Upper lobe of left lung (tissue), 4 donors: ENCODE results near the gene B4GALNT3.

Source experiments
- CTCF ChIP-seq, 6 experiments: fragments of 450-650 bp in 4 of 6; fragments of 200-600 bp in 2 of 6; sonication (generic) in 2 of 6; IDR thresholded peaks; one replicate each; pipeline ENCODE4 v1.5.1; 2016 to 2019; ENCODE audit warnings: antibody characterized with exemption in 6 of 6
- POLR2AphosphoS5 ChIP-seq, 2 donors: sonication (generic); formaldehyde crosslinking; IDR thresholded peaks; one replicate each; pipeline ENCODE4 v1.5.1; 2017; ENCODE audit warnings: antibody characterized with exemption in 2 of 2

GRCh38 chr12:512933-513332 is 53.2 kb downstream of the B4GALNT3 start:
- TF ChIP-seq CTCF (IDR thresholded peaks at IDR 0.05) (no peak), POLR2AphosphoS5 (IDR thresholded peaks at IDR 0.05) (no peak)
